CD4-positive, CD25-positive, alpha-beta regulatory T cell (primary cell): ENCODE measurements around the gene ENTR1. TPM values are rescaled to one million over a fixed set of nuclear protein-coding genes. Genes with fewer than 3 reads are reported as not detected.

ENCODE experiments used
- ATAC-seq, 2 donors: fragments of 150-1000 bp; cut with Tn5 transposase; one replicate each; pipeline ENCODE4 v1.10.0; 2021; ENCODE audit warnings: low read depth in 2 of 2, moderate number of reproducible peaks in 2 of 2, moderate library complexity in 1 of 2
- DNase-seq, 3 donors: peaks; one replicate each; pipeline versions ENCODE4 v3.0.0 to v3.0.0-alpha.2; 2012 to 2022; ENCODE audit warnings: mixed read lengths in 1 of 3
- H3K27ac ChIP-seq: one replicate; pipeline ENCODE4 v1.7.0; 2013; ENCODE audit warnings: mild to moderate bottlenecking, low read length; ENCODE audit not compliant: insufficient read depth, poor library complexity, severe bottlenecking
- H3K27me3 ChIP-seq: one replicate; pipeline ENCODE4 v1.7.0; 2013; ENCODE audit warnings: low read length; ENCODE audit not compliant: control insufficient read depth, insufficient read depth
- H3K36me3 ChIP-seq: one replicate; pipeline ENCODE4 v1.7.0; 2013; ENCODE audit warnings: mild to moderate bottlenecking, low read length, moderate library complexity; ENCODE audit not compliant: control insufficient read depth, insufficient read depth
- H3K4me1 ChIP-seq: 2 replicates; pipeline ENCODE4 v1.7.0; 2013; ENCODE audit warnings: mild to moderate bottlenecking, low read length; ENCODE audit not compliant: insufficient read depth, control insufficient read depth, poor library complexity, severe bottlenecking
- H3K4me3 ChIP-seq: one replicate; pipeline ENCODE4 v1.7.0; 2013; ENCODE audit warnings: low read depth, mild to moderate bottlenecking, low read length, moderate library complexity
- H3K9me3 ChIP-seq, 2 experiments: 1 replicate in 1 of 2; 2 replicates in 1 of 2; pipeline ENCODE4 v1.7.0; 2013; ENCODE audit warnings: low read length in 2 of 2, mild to moderate bottlenecking in 1 of 2, moderate library complexity in 1 of 2; ENCODE audit not compliant: control insufficient read depth in 2 of 2
- H3K27ac Mint-ChIP-seq, 3 donors: one replicate each; pipeline ENCODE4 v1.8.0; 2020 to 2022; ENCODE audit warnings: mild to moderate bottlenecking in 3 of 3, mixed read lengths in 3 of 3, moderate library complexity in 2 of 3
- H3K27me3 Mint-ChIP-seq: one replicate; pipeline ENCODE4 v1.8.0; 2022; ENCODE audit warnings: mild to moderate bottlenecking, mixed read lengths
- H3K36me3 Mint-ChIP-seq: one replicate; pipeline ENCODE4 v1.8.0; 2020; ENCODE audit warnings: mixed read lengths
- H3K4me1 Mint-ChIP-seq, 4 donors: one replicate each; pipeline ENCODE4 v1.8.0; 2020 to 2022; ENCODE audit warnings: mixed read lengths in 4 of 4, mild to moderate bottlenecking in 1 of 4
- H3K4me3 Mint-ChIP-seq, 4 donors: one replicate each; pipeline ENCODE4 v1.8.0; 2020 to 2022; ENCODE audit warnings: mild to moderate bottlenecking in 4 of 4, mixed read lengths in 4 of 4, moderate library complexity in 3 of 4
- H3K9me3 Mint-ChIP-seq, 7 donors: one replicate each; pipeline ENCODE4 v1.8.0; 2020 to 2022; ENCODE audit warnings: mixed read lengths in 7 of 7, mild to moderate bottlenecking in 3 of 7, moderate library complexity in 2 of 7
- polyA plus RNA-seq, 4 donors: library from polyadenylated mRNA; unstranded; fragments of 300-500 nt; fragmentation: Illumina TruSeq; gene quantifications; one replicate each; pipeline ENCODE4 v1.2.3, GENCODE V29; 2021
- total RNA-seq: library from RNA; stranded (reverse); gene quantifications from one replicate; pipeline ENCODE4 v1.2.3, GENCODE V29; 2022

ENTR1 gene
- total and polyA plus RNA-seq, 5 donors from 2014 or later: 7.8 to 63.2 (median 9.6) TPM

- no peak overlapping the region for H3K4me3 Mint-ChIP-seq
- no peaks in the 10 kb centered on the region for H3K27me3 Mint-ChIP-seq
- no peaks in the 10 kb centered on the region for H3K4me1 Mint-ChIP-seq
- no peaks in the 10 kb centered on the region for H3K27me3 ChIP-seq
- no peaks in the 10 kb centered on the region for H3K36me3 Mint-ChIP-seq
- no peak overlapping the region for H3K27ac ChIP-seq
- H3K9me3 Mint-ChIP-seq: no peaks in the 10 kb centered on the region
- H3K9me3 ChIP-seq: no peaks in the 10 kb centered on the region
- H3K4me1 ChIP-seq: no peaks in the 10 kb centered on the region
- DNase-seq (no peak), ATAC-seq (no peak)
- no peaks in the 10 kb centered on the region for H3K36me3 ChIP-seq
- H3K27ac Mint-ChIP-seq: no peak overlapping the region
- H3K4me3 ChIP-seq: no peak overlapping the region
These were observed 57.3 kb downstream of the ENTR1 start for GRCh38 chr9:136353088-136353487.

GRCh38 chr9:136352682-136353081 lies 57.7 kb downstream of the ENTR1 start:
- no peaks in the 10 kb centered on the region for H3K27me3 Mint-ChIP-seq
- Histone ChIP-seq H3K4me3 (no peak overlapping the region), H3K4me1 (no peaks in the 10 kb centered on the region), H3K27ac (no peak overlapping the region), H3K36me3 (no peaks in the 10 kb centered on the region), H3K27me3 (no peaks in the 10 kb centered on the region), H3K9me3 (no peaks in the 10 kb centered on the region)
- no peaks in the 10 kb centered on the region for H3K9me3 Mint-ChIP-seq
- no peak overlapping the region for H3K27ac Mint-ChIP-seq
- DNase-seq (no peak), ATAC-seq (no peak)
- no peaks in the 10 kb centered on the region for H3K4me1 Mint-ChIP-seq
- H3K36me3 Mint-ChIP-seq: no peaks in the 10 kb centered on the region
- H3K4me3 Mint-ChIP-seq: no peak overlapping the region

Other genes with a start within 250 kb of the ENTR1 start
- gene LHX3, start 205.5 kb downstream of the ENTR1 start, total RNA-seq: not detected
- not detected for gene LHX3, start 205.5 kb downstream of the ENTR1 start, polyA plus RNA-seq
- 16.6 TPM for gene QSOX2, start 164.8 kb downstream of the ENTR1 start, total RNA-seq
- under 1 TPM; 0.33 to 0.63 (median 0.41) TPM for gene QSOX2, start 164.8 kb downstream of the ENTR1 start, polyA plus RNA-seq
- gene CCDC187, start 106.5 kb downstream of the ENTR1 start, total RNA-seq: not detected
- not detected for gene CCDC187, start 106.5 kb downstream of the ENTR1 start, polyA plus RNA-seq
- 12.3 TPM for gene GPSM1, start 83.1 kb downstream of the ENTR1 start, total RNA-seq
- gene GPSM1, start 83.1 kb downstream of the ENTR1 start, polyA plus RNA-seq: 1 to 10 TPM in 3 of 4 donors, under 1 TPM in 1; 0.59 to 1.9 (median 1.2) TPM
- 25.5 TPM for gene DNLZ, start 46.9 kb downstream of the ENTR1 start, total RNA-seq
- gene DNLZ, start 46.9 kb downstream of the ENTR1 start, polyA plus RNA-seq: 10 to 100 TPM; 51.1 to 67.9 (median 61.5) TPM
- 0.35 TPM for gene CARD9, start 36.9 kb downstream of the ENTR1 start, total RNA-seq
- gene CARD9, start 36.9 kb downstream of the ENTR1 start, polyA plus RNA-seq: under 1 TPM; 0.23 to 0.82 (median 0.33) TPM
- 13.3 TPM for gene SNAPC4, start 10.4 kb downstream of the ENTR1 start, total RNA-seq
- 1 to 10 TPM in 2 of 4 donors, under 1 TPM in 2; 0.40 to 1.2 (median 0.96) TPM for gene SNAPC4, start 10.4 kb downstream of the ENTR1 start, polyA plus RNA-seq
- 86.2 TPM for gene PMPCA, start within 50 bp of the ENTR1 start, total RNA-seq
- gene PMPCA, start within 50 bp of the ENTR1 start, polyA plus RNA-seq: 10 to 100 TPM; 36.5 to 46.5 (median 39.2) TPM
- 30.3 TPM for gene INPP5E, start 29.2 kb upstream of the ENTR1 start, total RNA-seq
- 1 to 10 TPM; 1.9 to 4.4 (median 2.3) TPM for gene INPP5E, start 29.2 kb upstream of the ENTR1 start, polyA plus RNA-seq
- 74.4 TPM for gene SEC16A, start 72.4 kb upstream of the ENTR1 start, total RNA-seq
- 10 to 100 TPM; 17.7 to 22.7 (median 21.1) TPM for gene SEC16A, start 72.4 kb upstream of the ENTR1 start, polyA plus RNA-seq
- 52.3 TPM for gene NOTCH1, start 135.4 kb upstream of the ENTR1 start, total RNA-seq
- 1 to 10 TPM; 1.2 to 1.7 (median 1.5) TPM for gene NOTCH1, start 135.4 kb upstream of the ENTR1 start, polyA plus RNA-seq